Psoas muscle (tissue), 8 donors: ENCODE results near the gene HPDL. TPM values are rescaled to one million over a fixed set of nuclear protein-coding genes. Genes with fewer than 3 reads are reported as not detected.
A peak's percentile ranks its signal among the peaks of the same experiment; 100 is the strongest.

Source experiments
- ATAC-seq, 4 donors: fragments of 200-7000 bp; cut with Tn5 transposase; one replicate each; pipeline ENCODE4 v1.9.1; 2020; ENCODE audit warnings: moderate library complexity in 3 of 4, mild to moderate bottlenecking in 2 of 4
- DNase-seq, 2 donors: peaks; one replicate each; pipeline ENCODE4 v3.0.0-alpha.2; 2020
- H3K27ac ChIP-seq: fragments of 200-600 bp; one replicate; pipeline ENCODE4 v1.8.0; 2022
- H3K27me3 ChIP-seq, 3 donors: fragments of 200-600 bp in 1 of 3; one replicate each; pipeline versions ENCODE4 v1.6.1 to v1.8.0; 2013 to 2022; ENCODE audit warnings: low read length in 2 of 3, mild to moderate bottlenecking in 2 of 3, moderate library complexity in 1 of 3; ENCODE audit not compliant: insufficient read depth in 3 of 3
- H3K36me3 ChIP-seq, 2 donors: fragments of 200-600 bp in 1 of 2; one replicate each; pipeline versions ENCODE4 v1.6.1 to v1.8.0; 2013 to 2022; ENCODE audit warnings: low read depth in 1 of 2, mild to moderate bottlenecking in 1 of 2, moderate library complexity in 1 of 2; ENCODE audit not compliant: insufficient read depth in 1 of 2
- H3K4me1 ChIP-seq: fragments of 200-600 bp; one replicate; pipeline ENCODE4 v1.8.0; 2022
- H3K4me3 ChIP-seq: fragments of 200-600 bp; one replicate; pipeline ENCODE4 v1.8.0; 2022; ENCODE audit warnings: mild to moderate bottlenecking
- H3K9me3 ChIP-seq: fragments of 200-600 bp; one replicate; pipeline ENCODE4 v1.8.0; 2022
- WGBS, 3 donors: extraction: QIAGEN DNeasy Blood & Tissue Kit; methylation state at CpG; one replicate each; pipeline versions ENCODE4 v1.1.6 to v1.1.7; 2013; 5-methylcytosine and 5-hydroxymethylcytosine counted together
- intact Hi-C, 2 donors: fragments of 100-400 bp; cut with DNase I; formaldehyde crosslinking; loops; one replicate each; pipeline versions ENCODE4 v1.11.0 to v1.14.2; 2022
- polyA plus RNA-seq, 3 donors: library from polyadenylated mRNA; stranded (reverse); fragments of 200-250 nt; gene quantifications; one replicate each; pipeline ENCODE4 v1.2.3, GENCODE V29; 2013
- total RNA-seq, 4 donors: library from RNA; stranded (reverse); fragmentation: NEBNext Ultra II Directional in 2 of 4; extraction: Animal tissue kit (Norgen Biotek cat#: 25700) in 2 of 4; gene quantifications; one replicate each; pipeline versions ENCODE4 v1.2.1 to v1.2.4, GENCODE V29; 2021 to 2023
- TF ChIP-seq, protein P1 (sequence below): fragments of 200-600 bp; IDR thresholded peaks from one replicate; pipeline ENCODE4 v1.8.0; 2022; ENCODE audit warnings: antibody characterized with exemption
- donor health status: healthy with polysubstance abuse.
- donor health status: DM: no; HTN: no; CAD: no; lungs with moderate emphysema.
- donor health status: Bipolar disorder and iron deficiency.
- donor health status: healthy.
- donor health status: DM: yes; HTN: yes; CAD: no.
- donor health status: DM: no; HTN: no; CAD: no.
- donor health status: DM: no; HTN: no; CAD: no.
- donor health status: DM: yes; HTN: yes; CAD: no.

Gene HPDL
- total and polyA plus RNA-seq, 7 donors: 0.73 to 4.9 (median 1.4) TPM

- no peaks in the 10 kb centered on the region for H3K9me3 ChIP-seq
- peaks cover 0 to 26% of the 10 kb centered on the region in 2 donors for H3K36me3 ChIP-seq
- peaks cover 44% of the 10 kb centered on the region for H3K4me1 ChIP-seq
- intact Hi-C loops: no loop called here
- TF ChIP-seq, protein P1, sequence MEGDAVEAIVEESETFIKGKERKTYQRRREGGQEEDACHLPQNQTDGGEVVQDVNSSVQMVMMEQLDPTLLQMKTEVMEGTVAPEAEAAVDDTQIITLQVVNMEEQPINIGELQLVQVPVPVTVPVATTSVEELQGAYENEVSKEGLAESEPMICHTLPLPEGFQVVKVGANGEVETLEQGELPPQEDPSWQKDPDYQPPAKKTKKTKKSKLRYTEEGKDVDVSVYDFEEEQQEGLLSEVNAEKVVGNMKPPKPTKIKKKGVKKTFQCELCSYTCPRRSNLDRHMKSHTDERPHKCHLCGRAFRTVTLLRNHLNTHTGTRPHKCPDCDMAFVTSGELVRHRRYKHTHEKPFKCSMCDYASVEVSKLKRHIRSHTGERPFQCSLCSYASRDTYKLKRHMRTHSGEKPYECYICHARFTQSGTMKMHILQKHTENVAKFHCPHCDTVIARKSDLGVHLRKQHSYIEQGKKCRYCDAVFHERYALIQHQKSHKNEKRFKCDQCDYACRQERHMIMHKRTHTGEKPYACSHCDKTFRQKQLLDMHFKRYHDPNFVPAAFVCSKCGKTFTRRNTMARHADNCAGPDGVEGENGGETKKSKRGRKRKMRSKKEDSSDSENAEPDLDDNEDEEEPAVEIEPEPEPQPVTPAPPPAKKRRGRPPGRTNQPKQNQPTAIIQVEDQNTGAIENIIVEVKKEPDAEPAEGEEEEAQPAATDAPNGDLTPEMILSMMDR: no peak
- H3K27ac ChIP-seq: peak overlapping the region; percentile 80
- 0 to 10% (median 7%) methylated on average over 1 of the region's 1 CpG for WGBS, 3 donors
- peak overlapping the region; percentile 41 for H3K4me3 ChIP-seq
- no peaks in the 10 kb centered on the region for H3K27me3 ChIP-seq
- DNase-seq: no peak
- peak; percentile 7 to 44 (median 28) for ATAC-seq
Measured at GRCh38 chr1:45348609-45348965, 21.9 kb downstream of the HPDL start.

DNA sequence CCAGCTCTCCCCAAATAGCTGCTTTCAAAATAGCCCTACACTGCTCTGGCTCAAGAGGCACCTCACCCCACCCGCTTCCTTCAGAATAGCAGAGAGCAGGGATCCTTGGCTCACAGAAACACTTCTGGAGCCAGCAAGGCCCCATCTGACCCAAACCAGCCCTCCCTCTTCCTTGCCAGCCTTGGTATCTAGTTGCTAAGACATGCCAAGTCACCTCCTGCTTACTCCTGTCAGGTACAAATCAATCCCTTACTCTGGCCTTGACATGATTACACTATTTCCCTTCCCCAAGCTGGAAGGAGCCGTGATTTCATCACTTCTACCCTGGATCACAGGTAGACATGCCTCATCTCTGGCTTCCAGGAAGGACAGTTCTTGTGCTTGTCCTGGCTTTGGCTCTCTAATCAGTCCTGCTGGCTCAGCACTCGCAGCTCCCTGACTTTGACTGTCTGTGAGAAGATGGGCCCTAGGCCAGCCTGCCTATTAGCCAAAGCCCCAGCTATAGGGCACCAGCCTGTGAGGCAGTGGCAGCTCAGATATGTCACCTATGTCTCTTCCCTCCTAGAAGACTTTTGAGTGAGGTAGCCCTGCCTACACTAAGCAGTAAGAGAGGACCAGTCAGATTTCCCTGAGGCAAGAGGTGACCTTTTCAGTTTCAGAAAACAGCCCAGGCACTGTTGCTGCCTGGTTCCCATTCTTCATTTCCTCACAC lies 22.4 kb downstream of the HPDL start:
- peak in 1 of 2 donors; percentile 74 for DNase-seq
- peak; percentile 78 to 91 (median 88) for ATAC-seq
- Histone ChIP-seq H3K4me3 (peak overlapping the region; percentile 41), H3K27ac (peak overlapping the region; percentile 80), H3K27me3 (no peaks in the 10 kb centered on the region), H3K4me1 (peaks cover 48% of the 10 kb centered on the region), H3K9me3 (no peaks in the 10 kb centered on the region), H3K36me3 (peaks cover 0 to 20% of the 10 kb centered on the region in 2 donors)
- 10 to 16% (median 12%) methylated on average over 3 of the region's 3 CpGs for WGBS, 3 donors
- TF ChIP-seq, protein P1: no peak
- intact Hi-C loops: no loop called here

DNA sequence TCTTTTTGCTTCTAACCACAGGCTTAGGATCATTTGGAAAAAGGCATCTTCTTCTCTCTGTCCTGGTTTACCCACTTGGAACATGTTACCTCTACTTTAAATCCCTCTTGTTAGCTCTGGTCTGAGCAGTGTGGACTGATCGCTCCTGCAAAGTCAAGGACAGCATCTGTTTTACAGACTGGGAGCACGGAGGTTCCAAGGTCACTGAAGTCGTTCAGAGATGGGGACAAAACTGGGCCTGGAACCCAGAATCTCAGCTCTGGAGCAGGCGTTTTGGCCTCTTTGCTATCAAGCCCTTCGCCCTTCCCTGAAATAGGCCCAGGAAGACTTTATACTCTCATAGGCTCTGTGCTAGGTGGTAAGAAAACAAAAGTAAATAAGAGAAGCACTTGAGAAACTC lies 24.8 kb downstream of the HPDL start:
- no peak for ATAC-seq
- TF ChIP-seq, protein P1: no peak
- Histone ChIP-seq H3K36me3 (no peaks in the 10 kb centered on the region), H3K9me3 (no peaks in the 10 kb centered on the region), H3K4me3 (no peak overlapping the region), H3K27me3 (no peaks in the 10 kb centered on the region), H3K27ac (no peak overlapping the region), H3K4me1 (peaks cover 65% of the 10 kb centered on the region)
- DNase-seq: no peak
- WGBS, 3 donors: 70 to 81% (median 79%) methylated on average over 5 of the region's 5 CpGs
- intact Hi-C loops: no loop called here

DNA sequence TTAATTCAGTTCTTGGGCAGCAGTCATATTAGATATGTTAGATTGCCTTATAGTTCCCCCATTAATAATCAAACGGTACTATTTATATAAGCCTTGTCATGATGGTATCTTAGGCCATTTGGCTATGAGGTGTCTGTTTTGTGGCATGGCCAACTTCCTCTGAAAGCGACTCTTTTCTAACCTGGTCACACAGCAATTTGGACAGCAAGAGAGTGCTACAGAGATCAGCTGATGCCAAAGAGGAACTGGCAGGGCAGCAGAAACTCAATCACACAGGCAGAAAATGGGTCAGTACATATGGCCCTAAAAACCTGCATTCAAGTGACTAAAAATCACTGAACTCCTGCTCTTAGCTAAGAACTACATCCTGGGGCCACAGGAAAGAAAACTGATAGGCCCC lies 27.0 kb downstream of the HPDL start:
- Histone ChIP-seq H3K9me3 (no peaks in the 10 kb centered on the region), H3K27ac (peak overlapping the region; percentile 76), H3K4me1 (peaks cover 51% of the 10 kb centered on the region), H3K36me3 (no peaks in the 10 kb centered on the region), H3K27me3 (no peaks in the 10 kb centered on the region), H3K4me3 (no peak overlapping the region)
- ATAC-seq (peak in 3 of 4 donors; percentile 13 to 59 (median 50)), DNase-seq (no peak)
- TF ChIP-seq, protein P1: no peak
- whole genome bisulfite sequencing, 3 donors: 27 to 73% (median 37%) methylated on average over 2 of the region's 2 CpGs
- intact Hi-C loops: no loop called here

DNA sequence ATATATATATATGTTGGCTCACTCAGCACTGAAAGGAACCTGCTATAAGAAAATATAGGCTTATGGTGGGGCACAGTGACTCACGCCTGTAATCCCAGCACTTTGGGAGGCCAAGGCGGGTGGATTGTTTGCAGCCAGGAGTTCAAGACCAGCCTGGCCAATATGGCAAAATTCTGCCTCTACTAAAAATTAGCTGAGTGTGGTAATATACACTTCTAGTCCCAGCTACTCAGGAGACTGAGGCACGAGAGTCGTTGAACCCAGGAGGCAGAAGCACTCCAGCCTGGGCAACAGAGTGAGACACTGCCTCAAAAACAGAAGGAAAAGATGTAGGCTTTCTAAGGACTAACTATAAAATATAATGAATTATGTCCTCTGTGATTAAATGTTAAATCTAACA lies 28.1 kb downstream of the HPDL start:
- Histone ChIP-seq H3K4me3 (no peak overlapping the region), H3K9me3 (no peaks in the 10 kb centered on the region), H3K4me1 (peaks cover 39% of the 10 kb centered on the region), H3K36me3 (no peaks in the 10 kb centered on the region), H3K27ac (peak overlapping the region; percentile 19), H3K27me3 (no peaks in the 10 kb centered on the region)
- WGBS, 3 donors: 92 to 94% (median 94%) methylated on average over 4 of the region's 4 CpGs
- intact Hi-C loops: loop anchor here in 1 of 2 donors (5.0 kb wide), 1 partner anchor 212 kb away; no protein-coding TSS in a partner anchor
- TF ChIP-seq, protein P1: no peak
- DNase-seq: no peak
- no peak for ATAC-seq
